HG03196 (cell line): Measurements from ENCODE around the gene LRRC4C.

Experiments
- ATAC-seq: cut with Tn5 transposase; IDR thresholded peaks from one replicate; pipeline ENCODE4 v1.9.1; 2021; ENCODE audit not compliant: unreplicated experiment

Gene LRRC4C

GRCh38 chr11:41459465-41460401 lies at the start of gene LRRC4C:
TSS of gene LRRC4C (minus strand) at chr11:41459652.
- no peak for ATAC-seq

DNA sequence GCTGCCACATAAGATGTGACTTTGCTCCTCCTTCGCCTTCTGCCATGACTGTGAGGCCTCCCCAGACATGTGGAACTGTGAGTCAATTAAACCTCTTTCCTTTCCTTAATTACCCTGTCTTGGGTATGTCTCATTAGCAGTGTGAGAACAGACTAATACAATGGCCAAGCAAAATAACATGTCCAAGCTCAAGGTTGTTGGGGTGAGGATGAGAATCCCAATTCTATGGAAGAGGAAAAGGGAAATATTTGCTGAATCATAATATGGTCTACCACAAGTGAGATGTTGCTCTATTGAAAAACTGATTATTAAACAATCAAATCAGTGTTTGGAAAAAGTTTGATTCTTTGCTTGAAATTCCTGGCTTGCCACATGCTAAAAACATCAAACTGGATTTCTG lies 48.7 kb upstream of the LRRC4C start:
- no peak for ATAC-seq

GRCh38 chr11:41499429-41499828 lies 40.0 kb upstream of the LRRC4C start:
- ATAC-seq, result no peak

DNA sequence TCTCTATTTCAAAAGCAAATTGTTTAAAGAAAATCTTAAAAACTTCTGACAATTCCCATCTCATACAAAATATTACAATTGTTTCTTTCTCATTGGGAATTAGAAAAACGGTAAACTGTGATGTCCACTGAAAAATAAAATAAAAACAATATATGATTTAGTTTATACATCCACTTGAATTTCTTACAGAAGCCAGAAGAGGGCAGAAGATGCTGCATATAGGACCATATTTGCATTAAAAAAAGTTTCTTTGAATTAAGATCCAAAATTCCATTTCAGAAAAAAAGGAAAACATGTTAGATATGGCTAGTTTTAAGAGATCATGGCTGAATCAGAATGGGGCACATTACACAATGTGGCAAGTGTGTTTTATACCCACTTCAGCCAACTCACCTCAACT lies 39.3 kb upstream of the LRRC4C start:
- ATAC-seq, result no peak

DNA sequence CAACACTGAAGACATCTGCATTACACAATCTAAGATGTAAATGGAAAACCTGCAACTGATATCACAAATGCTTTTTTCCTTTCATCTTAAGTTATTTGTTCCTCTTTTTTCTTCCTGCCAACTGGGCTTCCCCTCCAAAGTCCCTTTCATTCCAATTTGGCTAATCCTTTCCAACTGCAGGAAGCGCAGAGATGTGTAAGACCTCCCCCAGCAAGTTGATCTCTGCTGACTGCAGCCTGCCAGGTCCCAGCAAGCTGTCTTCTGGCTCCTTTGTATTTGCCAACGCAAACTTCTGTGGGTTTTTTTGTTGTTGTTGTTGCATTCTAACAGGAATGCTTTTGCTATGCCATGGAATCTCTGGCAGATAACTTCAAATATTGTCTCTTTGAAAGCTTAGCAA lies 38.5 kb upstream of the LRRC4C start:
- ATAC-seq, result no peak

- no peak for ATAC-seq
Measured at GRCh38 chr11:41494716-41495115, 35.3 kb upstream of the LRRC4C start.

DNA sequence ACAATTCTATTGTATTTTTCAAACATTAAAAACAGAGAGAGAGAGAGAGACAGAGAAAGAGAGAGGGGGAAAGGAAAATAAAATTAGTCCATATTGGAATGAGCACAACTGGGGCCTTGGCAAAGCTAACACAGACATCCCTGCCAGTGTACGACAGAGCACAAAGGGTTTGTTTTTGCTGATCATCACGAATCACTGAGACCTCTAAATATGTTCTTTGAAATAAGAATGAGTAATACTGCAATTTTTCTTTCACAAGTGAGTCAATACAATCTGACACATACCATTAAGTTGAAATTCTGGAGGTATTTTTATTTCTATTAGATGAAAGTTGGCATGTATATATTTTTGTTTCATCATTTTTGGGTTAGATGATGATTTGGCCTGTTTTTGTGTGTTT lies 27.0 kb upstream of the LRRC4C start:
- ATAC-seq, result no peak

- no peak for ATAC-seq
Measured at GRCh38 chr11:41483956-41484355, 24.5 kb upstream of the LRRC4C start.

DNA sequence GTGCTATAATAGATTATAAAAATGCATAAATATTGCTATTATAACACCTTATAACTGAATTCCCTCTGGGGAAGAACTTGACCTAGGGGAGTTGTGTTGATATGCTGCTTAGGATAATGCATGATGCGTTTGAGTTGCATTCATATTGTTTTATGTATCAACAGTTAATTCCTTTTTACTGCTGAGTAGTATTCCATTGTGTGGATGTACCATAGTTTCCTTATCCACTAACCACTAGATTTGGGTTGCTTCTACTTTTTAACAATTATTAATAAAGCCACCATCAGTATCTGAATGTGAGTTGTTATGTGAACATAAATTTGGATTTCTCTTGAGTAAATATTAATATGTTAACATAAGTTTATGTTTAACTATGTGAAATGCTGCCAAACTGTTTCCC lies 19.7 kb upstream of the LRRC4C start:
- ATAC-seq, result no peak

DNA sequence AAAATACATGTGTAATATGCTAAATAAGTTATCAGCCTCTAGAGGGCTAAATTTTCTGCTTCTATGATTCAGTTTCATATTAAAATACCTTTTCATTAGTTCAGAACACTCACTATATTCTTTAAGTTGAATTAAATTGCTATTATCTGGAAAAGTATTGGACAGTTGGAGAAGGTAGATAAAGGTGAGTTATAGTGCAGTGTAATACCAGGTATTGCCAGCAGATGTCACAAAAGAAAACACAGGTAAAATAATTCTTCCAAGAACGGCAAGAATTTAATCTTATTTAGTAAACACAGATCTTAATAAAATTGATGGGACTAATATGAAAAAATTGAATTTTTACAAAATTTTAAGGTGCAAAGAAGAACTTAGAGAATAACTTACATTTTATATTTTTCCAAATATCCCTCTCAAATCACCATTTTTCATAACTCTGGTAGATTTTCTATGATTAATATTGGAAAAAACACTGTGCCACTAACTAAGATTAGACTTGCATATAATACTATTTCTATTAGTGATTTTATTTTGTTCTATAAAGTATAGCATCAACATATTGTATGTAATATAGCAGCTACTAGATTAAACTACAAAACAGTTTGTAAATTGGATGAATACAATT lies 1.7 kb upstream of the LRRC4C start:
- no peak for ATAC-seq

GRCh38 chr11:41458641-41459040 lies 811 bp downstream of the LRRC4C start:
- ATAC-seq, result no peak

DNA sequence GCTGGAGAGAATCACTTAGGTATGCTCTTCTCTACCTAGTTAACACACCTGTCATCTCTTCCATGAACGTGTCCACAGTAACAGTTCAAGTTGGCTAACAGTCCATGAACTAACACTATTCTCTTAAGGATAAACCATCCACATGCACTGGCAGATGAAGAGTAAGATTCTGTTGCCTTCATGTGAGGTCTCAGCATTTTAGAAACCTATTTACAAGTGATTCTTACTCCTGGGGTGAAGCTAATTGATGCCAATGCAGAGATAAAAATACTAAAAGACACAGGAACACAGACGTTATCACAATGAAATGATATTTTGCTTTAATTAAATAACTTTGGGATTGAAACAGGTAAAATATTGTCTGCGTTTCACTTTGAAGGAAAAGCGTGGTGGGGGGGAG lies 1.3 kb downstream of the LRRC4C start:
- ATAC-seq, result no peak

DNA sequence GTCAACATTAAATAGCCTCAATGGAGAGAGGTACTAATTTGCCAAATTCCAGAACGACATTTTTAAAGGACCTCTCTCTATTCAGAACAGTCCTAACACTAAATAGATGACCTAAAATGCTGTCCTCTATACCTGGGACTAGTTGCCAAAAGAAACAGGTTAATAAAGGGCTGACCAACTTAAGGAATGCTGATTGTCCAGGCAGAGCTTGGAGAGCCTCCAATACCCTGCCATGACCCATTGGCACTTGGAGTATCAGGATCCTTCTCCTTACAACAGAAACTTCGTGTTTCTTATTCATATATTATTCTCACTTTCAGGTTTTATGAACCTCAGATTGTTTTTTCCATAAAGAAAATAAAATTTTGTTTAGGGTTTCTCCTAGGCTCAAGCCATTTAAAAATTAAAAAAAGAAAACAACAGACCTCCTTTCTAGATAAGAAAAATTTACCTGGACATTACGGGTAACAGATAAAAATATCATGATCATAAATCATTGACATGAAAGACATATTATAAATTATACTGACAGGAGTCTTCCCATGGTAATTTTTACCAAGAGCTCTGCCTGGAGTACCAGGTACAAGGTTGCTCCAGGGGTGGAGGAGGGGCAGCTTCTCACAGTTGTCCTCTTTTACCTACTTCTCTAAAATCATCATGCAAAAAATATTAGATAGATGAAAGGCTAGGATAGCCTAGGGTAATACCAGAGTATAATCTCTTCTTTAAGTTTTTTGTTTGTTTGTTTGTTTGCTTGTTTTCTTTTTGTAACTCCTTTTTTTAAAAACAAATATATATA lies 2.0 kb downstream of the LRRC4C start:
- ATAC-seq, result no peak

GRCh38 chr11:41456269-41456668 lies 3.2 kb downstream of the LRRC4C start:
- no peak for ATAC-seq

GRCh38 chr11:41451011-41451410 lies 8.4 kb downstream of the LRRC4C start:
- no peak for ATAC-seq

GRCh38 chr11:41449483-41450050 lies 9.9 kb downstream of the LRRC4C start:
- ATAC-seq, result no peak

DNA sequence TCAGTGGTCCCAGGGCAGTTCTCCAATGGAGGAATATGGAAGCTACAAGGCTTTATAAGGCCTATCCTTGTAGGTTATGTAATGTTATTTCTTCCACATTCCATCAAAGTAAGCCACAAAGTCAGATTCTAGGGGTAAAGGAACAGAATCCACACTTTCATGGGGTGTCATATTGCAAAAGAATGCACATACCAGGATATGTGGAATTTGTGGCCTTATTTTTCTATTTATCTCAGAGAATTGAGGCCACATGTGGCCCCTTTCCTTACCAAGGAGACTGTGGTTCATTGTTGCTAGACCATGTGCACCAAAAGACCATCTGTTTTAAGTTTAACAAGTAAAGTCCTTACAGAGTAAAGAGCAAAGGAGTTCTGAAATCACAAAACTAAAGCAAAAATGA lies 12.9 kb downstream of the LRRC4C start:
- ATAC-seq, result no peak

GRCh38 chr11:41446107-41446506 lies 13.3 kb downstream of the LRRC4C start:
- ATAC-seq, result no peak

- ATAC-seq, result no peak
Measured at GRCh38 chr11:41437006-41437490, 22.4 kb downstream of the LRRC4C start.

DNA sequence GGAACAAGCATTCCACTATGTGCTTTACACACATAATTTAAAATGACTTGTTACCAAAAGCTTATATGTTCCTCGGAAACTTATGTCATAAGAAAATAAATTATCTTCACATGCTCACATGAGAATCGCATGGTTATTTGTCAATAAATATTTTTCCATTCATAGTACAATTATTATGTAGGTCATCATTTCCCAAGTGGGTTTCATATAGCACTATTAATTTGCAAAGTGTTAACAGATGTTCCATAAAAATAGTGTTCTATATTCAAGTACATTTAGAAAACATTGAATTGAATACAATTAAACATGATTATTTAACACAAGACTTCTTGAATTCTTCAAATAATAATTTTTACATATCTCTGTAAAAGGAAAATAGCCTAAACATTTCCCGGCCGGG lies 23.9 kb downstream of the LRRC4C start:
- no peak for ATAC-seq

DNA sequence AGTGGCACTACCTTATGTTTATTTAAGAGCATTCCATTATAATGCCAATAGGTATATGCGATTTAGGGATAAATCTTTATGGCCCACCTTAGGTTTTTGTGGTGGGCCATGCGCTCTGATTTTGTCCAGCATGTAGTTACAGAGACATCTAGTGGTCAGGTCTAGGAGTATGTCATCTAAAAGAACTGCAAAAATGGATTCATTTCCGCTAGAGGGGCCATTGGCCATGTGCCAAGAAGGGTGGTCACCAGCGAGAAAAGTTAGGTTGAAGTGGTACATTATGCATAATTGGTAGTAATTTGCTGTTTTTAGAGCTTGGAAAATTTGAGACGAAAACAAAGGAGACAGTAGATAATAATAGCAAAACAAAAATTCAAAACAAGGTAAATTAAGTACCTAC lies 27.7 kb downstream of the LRRC4C start:
- ATAC-seq, result no peak
